ENCODE data around the gene SORCS1.
A peak's percentile ranks its signal among the peaks of the same experiment; 100 is the strongest.
"Not testable (repeated sequence)": the region's sequence is repeated elsewhere in the genome, so short reads cannot be mapped to it uniquely, and the experiment has no call there.

The SORCS1 gene

GRCh38 chr10:107051769-107052168 is 112.7 kb downstream of the SORCS1 start:
- no peaks in the 10 kb centered on the region for H3K9me3 ChIP-seq (ENCODE audit: control insufficient read depth, low read length)
- WGBS, 2 experiments (ENCODE audit: insufficient coverage in 2 of 2) = 100% methylated on average over 1 of the region's 1 CpG
- H3K4me3 ChIP-seq (ENCODE audit: extremely low read depth, insufficient read depth, low read length, poor library complexity, severe bottlenecking) = no peak overlapping the region
- H3K4me1 ChIP-seq (ENCODE audit: control insufficient read depth, insufficient read depth, low read length, poor library complexity, severe bottlenecking) = no peaks in the 10 kb centered on the region
- H3K27ac ChIP-seq (ENCODE audit: low read depth, low read length, severe bottlenecking) = no peak overlapping the region
- H3K36me3 ChIP-seq (ENCODE audit: control insufficient read depth, insufficient read depth, low read length) = no peaks in the 10 kb centered on the region

GRCh38 chr10:107043461-107043860 is 121.0 kb downstream of the SORCS1 start:
- no peaks in the 10 kb centered on the region for H3K36me3 ChIP-seq (ENCODE audit: control insufficient read depth, insufficient read depth, low read length)
- 67 to 77% methylated on average over 2 of the region's 3 CpGs for WGBS, 2 experiments (ENCODE audit: insufficient coverage in 2 of 2)
- no peak overlapping the region for H3K27ac ChIP-seq (ENCODE audit: low read depth, low read length, severe bottlenecking)

GRCh38 chr10:107037192-107038122 is 127.0 kb downstream of the SORCS1 start:
- Histone ChIP-seq H3K9me3 (ENCODE audit: control insufficient read depth, low read length) (no peaks in the 10 kb centered on the region), H3K36me3 (ENCODE audit: control insufficient read depth, insufficient read depth, low read length) (no peaks in the 10 kb centered on the region), H3K4me1 (ENCODE audit: control insufficient read depth, insufficient read depth, low read length, poor library complexity, severe bottlenecking) (peaks cover 4% of the 10 kb centered on the region), H3K4me3 (ENCODE audit: extremely low read depth, insufficient read depth, low read length, poor library complexity, severe bottlenecking) (no peak overlapping the region), H3K27ac (ENCODE audit: low read depth, low read length, severe bottlenecking) (no peak overlapping the region)
- 79 to 94% methylated on average over 4 to 5 of the region's 10 CpGs for WGBS, 2 experiments (ENCODE audit: insufficient coverage in 2 of 2)

More at GRCh38 chr10:107043461-107043860, 121.0 kb downstream of the SORCS1 start:
- Histone ChIP-seq H3K9me3 (ENCODE audit: control insufficient read depth, low read length) (no peaks in the 10 kb centered on the region), H3K4me1 (ENCODE audit: control insufficient read depth, insufficient read depth, low read length, poor library complexity, severe bottlenecking) (no peaks in the 10 kb centered on the region), H3K4me3 (ENCODE audit: extremely low read depth, insufficient read depth, low read length, poor library complexity, severe bottlenecking) (no peak overlapping the region)

- Histone ChIP-seq H3K9me3 (ENCODE audit: control insufficient read depth, low read length) (no peaks in the 10 kb centered on the region), H3K36me3 (ENCODE audit: control insufficient read depth, insufficient read depth, low read length) (no peaks in the 10 kb centered on the region), H3K4me3 (ENCODE audit: extremely low read depth, insufficient read depth, low read length, poor library complexity, severe bottlenecking) (no peak overlapping the region), H3K4me1 (ENCODE audit: control insufficient read depth, insufficient read depth, low read length, poor library complexity, severe bottlenecking) (peaks cover 10% of the 10 kb centered on the region), H3K27ac (ENCODE audit: low read depth, low read length, severe bottlenecking) (no peak overlapping the region)
- 98 to 100% methylated on average over 2 to 3 of the region's 5 CpGs for WGBS, 2 experiments (ENCODE audit: insufficient coverage in 2 of 2)
Observed at GRCh38 chr10:107033799-107034422, 130.6 kb downstream of the SORCS1 start.

DNA sequence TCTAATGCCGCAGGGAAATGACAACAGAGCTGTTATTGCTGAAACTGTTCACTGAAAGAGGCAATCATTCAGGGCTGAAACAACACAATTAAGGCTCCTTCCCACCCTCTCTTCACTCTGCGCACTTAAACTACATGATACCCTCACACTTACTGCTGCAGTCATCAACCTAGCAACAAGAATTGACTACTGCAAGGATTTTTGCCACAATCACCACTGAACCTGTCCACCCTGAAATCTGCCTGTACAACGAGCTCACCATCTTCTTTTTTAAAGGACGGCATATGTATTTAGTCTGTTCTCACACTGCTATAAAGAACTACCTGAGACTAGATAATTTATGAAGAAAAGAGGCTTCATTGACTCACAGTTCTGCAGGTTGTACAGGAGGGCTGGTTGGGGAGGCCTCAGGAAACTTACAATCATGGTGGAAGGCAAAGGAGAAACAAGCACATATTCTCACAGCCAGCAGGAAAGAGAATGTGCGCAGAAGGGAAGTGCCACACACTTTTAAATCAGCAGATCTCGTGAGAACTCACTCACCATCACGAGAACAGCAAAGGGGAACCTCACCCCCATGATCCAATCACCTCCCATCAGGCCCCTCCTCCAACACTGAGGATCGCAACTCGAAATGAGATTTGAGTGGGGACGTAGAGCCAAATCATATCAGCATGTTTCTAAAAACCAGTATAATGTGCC is 131.7 kb downstream of the SORCS1 start:
- no peaks in the 10 kb centered on the region for H3K36me3 ChIP-seq (ENCODE audit: control insufficient read depth, insufficient read depth, low read length)
- peaks cover 10% of the 10 kb centered on the region for H3K4me1 ChIP-seq (ENCODE audit: control insufficient read depth, insufficient read depth, low read length, poor library complexity, severe bottlenecking)
- no peak overlapping the region for H3K4me3 ChIP-seq (ENCODE audit: extremely low read depth, insufficient read depth, low read length, poor library complexity, severe bottlenecking)
- 85 to 88% methylated on average over 4 to 7 of the region's 10 CpGs for WGBS, 2 experiments (ENCODE audit: insufficient coverage in 2 of 2)
- H3K27ac ChIP-seq (ENCODE audit: low read depth, low read length, severe bottlenecking) = peak overlapping the region; percentile 30
- H3K9me3 ChIP-seq (ENCODE audit: control insufficient read depth, low read length) = no peaks in the 10 kb centered on the region

DNA sequence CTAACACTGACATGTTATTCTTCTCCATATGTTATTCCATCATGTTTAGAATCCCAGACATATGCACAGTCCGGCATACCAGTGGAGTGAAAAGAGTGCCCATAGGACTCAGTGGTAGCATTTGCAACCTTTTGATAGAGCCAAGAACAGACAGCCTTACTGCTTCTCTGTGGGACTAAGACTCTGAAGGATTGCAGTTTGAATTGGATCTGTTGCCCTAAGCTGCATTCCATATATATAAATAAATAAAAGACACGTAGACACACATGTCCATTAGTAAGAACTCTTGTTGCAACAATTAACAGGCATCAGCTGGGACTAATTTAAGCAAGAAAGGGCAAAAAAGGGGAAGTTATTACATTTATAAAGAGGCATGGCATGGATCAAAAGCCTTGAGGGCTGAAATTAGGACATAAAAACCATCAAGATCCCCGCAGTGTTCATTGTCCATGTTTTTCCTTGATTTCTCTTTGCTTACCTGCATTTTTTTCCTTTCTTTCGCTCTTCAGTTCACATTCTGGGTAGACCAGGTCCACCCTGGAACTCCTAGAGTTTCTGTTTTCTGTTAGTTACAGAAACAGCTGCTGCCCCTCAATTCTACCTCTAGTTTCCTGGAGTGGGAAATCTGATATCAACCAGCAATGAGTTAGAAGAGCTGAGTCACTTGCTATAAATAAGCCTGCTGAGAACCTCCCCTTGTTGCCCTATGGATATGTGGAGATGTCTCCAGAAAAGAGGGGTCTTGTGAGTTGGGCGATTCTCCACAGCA is 132.4 kb downstream of the SORCS1 start:
- H3K4me1 ChIP-seq (ENCODE audit: control insufficient read depth, insufficient read depth, low read length, poor library complexity, severe bottlenecking) = peaks cover 10% of the 10 kb centered on the region
- no peaks in the 10 kb centered on the region for H3K9me3 ChIP-seq (ENCODE audit: control insufficient read depth, low read length)
- H3K4me3 ChIP-seq (ENCODE audit: extremely low read depth, insufficient read depth, low read length, poor library complexity, severe bottlenecking) = no peak overlapping the region
- peak overlapping the region; percentile 30 for H3K27ac ChIP-seq (ENCODE audit: low read depth, low read length, severe bottlenecking)
- H3K36me3 ChIP-seq (ENCODE audit: control insufficient read depth, insufficient read depth, low read length) = no peaks in the 10 kb centered on the region
- 83 to 88% methylated on average over 3 to 4 of the region's 5 CpGs for WGBS, 2 experiments (ENCODE audit: insufficient coverage in 2 of 2)

- no peak overlapping the region for H3K27ac ChIP-seq (ENCODE audit: low read depth, low read length, severe bottlenecking)
- WGBS, 2 experiments (ENCODE audit: insufficient coverage in 2 of 2) = no CpG with 5 or more reads among the region's 2 CpGs
- H3K9me3 ChIP-seq (ENCODE audit: control insufficient read depth, low read length) = no peaks in the 10 kb centered on the region
Observed at GRCh38 chr10:107028236-107028635, 136.3 kb downstream of the SORCS1 start.

DNA sequence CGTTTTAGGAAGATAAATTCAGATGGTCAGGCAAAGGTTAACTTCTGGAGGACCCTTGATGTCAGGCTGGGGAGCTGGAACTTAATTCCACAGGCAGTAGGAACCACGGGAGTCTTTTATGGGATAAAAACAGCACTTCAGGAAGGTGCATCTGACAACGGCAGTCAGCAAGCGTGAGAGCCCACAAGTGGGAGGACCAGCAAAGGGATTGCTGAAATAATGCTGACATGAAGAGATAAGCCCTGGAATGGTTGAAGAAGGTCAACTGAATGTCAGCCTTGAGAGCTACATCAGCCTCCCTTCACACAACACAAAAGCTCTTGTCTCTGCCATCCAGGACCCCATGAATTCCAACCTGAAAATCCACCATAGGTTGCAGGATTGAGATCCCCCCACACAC is 138.8 kb downstream of the SORCS1 start:
- H3K27ac ChIP-seq (ENCODE audit: low read depth, low read length, severe bottlenecking) = no peak overlapping the region
- 63 to 67% methylated on average over 3 of the region's 4 CpGs for WGBS, 2 experiments (ENCODE audit: insufficient coverage in 2 of 2)

More at GRCh38 chr10:107028236-107028635, 136.3 kb downstream of the SORCS1 start:
- Histone ChIP-seq H3K36me3 (ENCODE audit: control insufficient read depth, insufficient read depth, low read length) (no peaks in the 10 kb centered on the region), H3K4me3 (ENCODE audit: extremely low read depth, insufficient read depth, low read length, poor library complexity, severe bottlenecking) (no peak overlapping the region), H3K4me1 (ENCODE audit: control insufficient read depth, insufficient read depth, low read length, poor library complexity, severe bottlenecking) (peaks cover 10% of the 10 kb centered on the region)

DNA sequence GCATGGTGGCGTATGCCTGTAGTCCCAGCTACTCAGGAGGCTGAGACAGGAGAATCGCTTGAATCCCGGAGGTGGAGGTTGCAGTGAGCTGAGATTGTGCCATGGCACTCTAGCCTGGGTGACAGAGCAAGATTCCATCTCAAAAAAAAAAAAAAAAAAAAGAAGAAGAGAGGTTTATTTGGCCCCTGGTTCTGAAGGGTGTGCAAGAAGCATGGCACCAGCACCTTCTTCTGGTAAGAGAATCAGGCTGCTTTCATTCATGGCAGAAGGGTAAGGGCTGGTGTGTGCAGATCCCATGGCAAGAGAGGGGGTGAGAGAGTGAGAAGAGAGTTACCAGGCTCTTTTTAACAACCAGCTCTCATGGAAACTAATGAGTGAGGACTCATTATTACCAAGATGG is 140.5 kb downstream of the SORCS1 start:
- not testable (repeated sequence) for H3K4me1 ChIP-seq (ENCODE audit: control insufficient read depth, insufficient read depth, low read length, poor library complexity, severe bottlenecking); H3K36me3 ChIP-seq (ENCODE audit: control insufficient read depth, insufficient read depth, low read length); H3K4me3 ChIP-seq (ENCODE audit: extremely low read depth, insufficient read depth, low read length, poor library complexity, severe bottlenecking); H3K27ac ChIP-seq (ENCODE audit: low read depth, low read length, severe bottlenecking); H3K9me3 ChIP-seq (ENCODE audit: control insufficient read depth, low read length)
- 96 to 100% methylated on average over 1 to 3 of the region's 3 CpGs for WGBS, 2 experiments (ENCODE audit: insufficient coverage in 2 of 2)

More for the DNA sequence above, 138.8 kb downstream of the SORCS1 start:
- H3K9me3 ChIP-seq (ENCODE audit: control insufficient read depth, low read length) = no peaks in the 10 kb centered on the region
- H3K4me1 ChIP-seq (ENCODE audit: control insufficient read depth, insufficient read depth, low read length, poor library complexity, severe bottlenecking) = no peaks in the 10 kb centered on the region
- H3K4me3 ChIP-seq (ENCODE audit: extremely low read depth, insufficient read depth, low read length, poor library complexity, severe bottlenecking) = no peak overlapping the region
- no peaks in the 10 kb centered on the region for H3K36me3 ChIP-seq (ENCODE audit: control insufficient read depth, insufficient read depth, low read length)

Measured in mesodermal cell (in vitro differentiated cells).